ENCODE measurements around the gene CAND2. TPM values are rescaled to one million over a fixed set of nuclear protein-coding genes. Genes with fewer than 3 reads are reported as not detected.

CAND2 gene
- total and polyA plus RNA-seq, 9 of the 15 experiments (the other 6 are each of a cell fraction or from before 2014, with no cell fraction given) = 0.91 to 14.9 (median 4.3) TPM

DNA sequence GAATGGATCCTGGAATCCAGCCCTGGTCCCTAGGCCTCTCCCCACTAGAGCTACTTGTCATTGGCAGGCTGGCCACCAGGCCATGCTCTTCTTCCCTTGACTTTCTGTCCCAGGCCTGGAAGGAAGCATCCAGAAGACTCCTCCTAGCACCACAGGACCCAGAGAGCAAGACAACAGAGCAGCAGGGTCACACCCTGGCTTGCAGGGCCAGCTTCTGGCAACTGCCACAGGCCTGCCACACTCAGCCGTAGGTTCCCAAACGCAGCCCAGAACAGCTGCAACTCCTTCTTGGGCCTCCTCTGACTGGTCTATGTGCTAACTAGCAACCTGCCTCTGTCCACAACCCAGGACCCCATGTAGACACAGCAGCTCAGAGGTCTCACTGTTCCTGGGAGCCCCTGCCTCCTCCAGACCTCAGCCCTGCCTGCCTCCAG lies 81.7 kb downstream of the CAND2 start (continued):
- TF ChIP-seq, protein P1, sequence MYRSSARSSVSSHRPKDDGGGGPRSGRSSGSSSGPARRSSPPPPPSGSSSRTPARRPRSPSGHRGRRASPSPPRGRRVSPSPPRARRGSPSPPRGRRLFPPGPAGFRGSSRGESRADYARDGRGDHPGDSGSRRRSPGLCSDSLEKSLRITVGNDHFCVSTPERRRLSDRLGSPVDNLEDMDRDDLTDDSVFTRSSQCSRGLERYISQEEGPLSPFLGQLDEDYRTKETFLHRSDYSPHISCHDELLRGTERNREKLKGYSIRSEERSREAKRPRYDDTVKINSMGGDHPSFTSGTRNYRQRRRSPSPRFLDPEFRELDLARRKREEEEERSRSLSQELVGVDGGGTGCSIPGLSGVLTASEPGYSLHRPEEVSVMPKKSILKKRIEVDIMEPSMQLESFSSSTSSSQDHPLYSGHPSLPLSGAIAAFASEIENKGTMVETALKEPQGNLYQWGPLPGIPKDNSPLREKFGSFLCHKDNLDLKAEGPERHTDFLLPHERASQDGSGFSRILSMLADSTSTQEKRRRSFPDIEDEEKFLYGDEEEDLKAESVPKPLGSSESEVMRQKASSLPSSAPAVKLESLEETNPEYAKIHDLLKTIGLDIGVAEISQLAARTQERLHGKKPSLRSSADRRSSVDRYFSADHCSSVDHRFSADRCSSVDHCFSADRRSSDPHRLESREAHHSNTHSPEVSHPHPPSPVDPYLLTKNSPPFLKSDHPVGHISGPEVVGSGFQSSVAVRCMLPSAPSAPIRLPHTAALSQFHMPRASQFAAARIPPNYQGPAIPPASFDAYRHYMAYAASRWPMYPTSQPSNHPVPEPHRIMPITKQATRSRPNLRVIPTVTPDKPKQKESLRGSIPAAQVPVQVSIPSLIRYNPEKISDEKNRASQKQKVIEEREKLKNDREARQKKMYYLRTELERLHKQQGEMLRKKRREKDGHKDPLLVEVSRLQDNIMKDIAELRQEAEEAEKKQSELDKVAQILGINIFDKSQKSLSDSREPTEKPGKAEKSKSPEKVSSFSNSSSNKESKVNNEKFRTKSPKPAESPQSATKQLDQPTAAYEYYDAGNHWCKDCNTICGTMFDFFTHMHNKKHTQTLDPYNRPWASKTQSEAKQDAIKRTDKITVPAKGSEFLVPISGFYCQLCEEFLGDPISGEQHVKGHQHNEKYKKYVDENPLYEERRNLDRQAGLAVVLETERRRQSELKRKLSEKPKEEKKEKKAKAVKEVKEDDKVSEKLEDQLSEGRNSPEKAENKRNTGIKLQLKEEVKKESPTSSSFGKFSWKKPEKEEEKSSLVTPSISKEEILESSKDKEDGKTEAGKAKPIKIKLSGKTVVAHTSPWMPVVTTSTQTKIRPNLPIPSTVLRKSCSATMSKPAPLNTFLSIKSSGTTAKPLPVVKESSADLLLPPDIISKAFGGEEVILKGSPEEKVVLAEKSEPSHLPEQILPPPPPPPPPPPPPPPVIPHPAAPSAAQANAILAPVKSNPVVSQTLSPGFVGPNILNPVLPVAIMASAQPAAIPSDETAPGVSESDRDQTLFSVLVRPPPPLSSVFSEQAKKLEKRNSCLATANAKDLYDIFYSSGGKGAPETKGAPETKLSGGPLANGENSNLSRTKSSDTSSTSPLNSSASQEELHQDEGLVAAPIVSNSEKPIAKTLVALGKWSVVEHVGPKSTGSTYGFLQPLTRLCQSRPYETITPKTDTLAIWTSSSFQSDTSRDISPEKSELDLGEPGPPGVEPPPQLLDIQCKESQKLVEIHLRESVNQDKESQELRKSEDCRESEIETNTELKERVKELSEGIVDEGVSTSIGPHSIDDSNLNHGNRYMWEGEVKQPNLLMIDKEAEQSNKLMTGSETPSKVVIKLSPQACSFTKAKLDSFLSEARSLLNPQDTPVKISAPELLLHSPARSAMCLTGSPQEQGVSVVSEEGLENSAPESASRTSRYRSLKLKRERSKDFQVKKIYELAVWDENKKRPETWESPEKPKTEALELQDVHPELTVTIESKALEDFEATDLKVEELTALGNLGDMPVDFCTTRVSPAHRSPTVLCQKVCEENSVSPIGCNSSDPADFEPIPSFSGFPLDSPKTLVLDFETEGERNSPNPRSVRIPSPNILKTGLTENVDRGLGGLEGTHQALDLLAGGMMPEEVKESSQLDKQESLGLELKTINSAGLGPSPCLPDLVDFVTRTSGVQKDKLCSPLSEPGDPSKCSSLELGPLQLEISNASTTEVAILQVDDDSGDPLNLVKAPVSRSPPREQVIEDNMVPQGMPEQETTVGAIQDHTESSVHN (IDR thresholded peaks at IDR 0.05; ENCODE audit: borderline replicate concordance in 1 of 2, low read depth in 1 of 2) = no peak
- TF ChIP-seq, protein P2, sequence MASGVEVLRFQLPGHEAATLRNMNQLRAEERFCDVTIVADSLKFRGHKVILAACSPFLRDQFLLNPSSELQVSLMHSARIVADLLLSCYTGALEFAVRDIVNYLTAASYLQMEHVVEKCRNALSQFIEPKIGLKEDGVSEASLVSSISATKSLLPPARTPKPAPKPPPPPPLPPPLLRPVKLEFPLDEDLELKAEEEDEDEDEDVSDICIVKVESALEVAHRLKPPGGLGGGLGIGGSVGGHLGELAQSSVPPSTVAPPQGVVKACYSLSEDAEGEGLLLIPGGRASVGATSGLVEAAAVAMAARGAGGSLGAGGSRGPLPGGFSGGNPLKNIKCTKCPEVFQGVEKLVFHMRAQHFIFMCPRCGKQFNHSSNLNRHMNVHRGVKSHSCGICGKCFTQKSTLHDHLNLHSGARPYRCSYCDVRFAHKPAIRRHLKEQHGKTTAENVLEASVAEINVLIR (CRISPR knock-in tag; IDR thresholded peaks at IDR 0.05) = 0 out of 2 replicates have a peak, but pooled peaks have one; percentile 5
- TF ChIP-seq, protein P3, sequence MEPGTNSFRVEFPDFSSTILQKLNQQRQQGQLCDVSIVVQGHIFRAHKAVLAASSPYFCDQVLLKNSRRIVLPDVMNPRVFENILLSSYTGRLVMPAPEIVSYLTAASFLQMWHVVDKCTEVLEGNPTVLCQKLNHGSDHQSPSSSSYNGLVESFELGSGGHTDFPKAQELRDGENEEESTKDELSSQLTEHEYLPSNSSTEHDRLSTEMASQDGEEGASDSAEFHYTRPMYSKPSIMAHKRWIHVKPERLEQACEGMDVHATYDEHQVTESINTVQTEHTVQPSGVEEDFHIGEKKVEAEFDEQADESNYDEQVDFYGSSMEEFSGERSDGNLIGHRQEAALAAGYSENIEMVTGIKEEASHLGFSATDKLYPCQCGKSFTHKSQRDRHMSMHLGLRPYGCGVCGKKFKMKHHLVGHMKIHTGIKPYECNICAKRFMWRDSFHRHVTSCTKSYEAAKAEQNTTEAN (CRISPR knock-in tag; IDR thresholded peaks at IDR 0.05) = no peak
- TF ChIP-seq XRCC5 (IDR thresholded peaks at IDR 0.05; ENCODE audit: low read depth, low read length) (no peak), ZFX (CRISPR knock-in tag; IDR thresholded peaks at IDR 0.05) (peak; percentile 41)

All from K562 (cell line).